ENCODE results near the gene LRRC4C.

The LRRC4C gene

GRCh38 chr11:40338739-40339138 lies 1120.7 kb downstream of the LRRC4C start:
- no peak overlapping the region for H3K27ac ChIP-seq
- peak; percentile 6 for DNase-seq (ENCODE audit: low read depth, low spot score)

GRCh38 chr11:40338062-40338461 lies 1121.4 kb downstream of the LRRC4C start:
- no peak for DNase-seq (ENCODE audit: low read depth, low spot score)
- no peak overlapping the region for H3K27ac ChIP-seq

GRCh38 chr11:40337118-40337517 lies 1122.3 kb downstream of the LRRC4C start:
- no peak for DNase-seq (ENCODE audit: low read depth, low spot score)
- no peak overlapping the region for H3K27ac ChIP-seq

GRCh38 chr11:40328890-40329614 lies 1130.4 kb downstream of the LRRC4C start:
- H3K27ac ChIP-seq = peak overlapping the region; percentile 47
- peak; percentile 80 for DNase-seq (ENCODE audit: low read depth, low spot score)

- DNase-seq (ENCODE audit: low read depth, low spot score) = no peak
- H3K27ac ChIP-seq = no peak overlapping the region
These were observed 1136.2 kb downstream of the LRRC4C start for GRCh38 chr11:40323241-40323640.

- no peak overlapping the region for H3K27ac ChIP-seq
- DNase-seq (ENCODE audit: low read depth, low spot score) = no peak
These were observed 1137.9 kb downstream of the LRRC4C start for GRCh38 chr11:40321537-40321936.

GRCh38 chr11:40316171-40316570 lies 1143.3 kb downstream of the LRRC4C start:
- DNase-seq (ENCODE audit: low read depth, low spot score) = no peak
- no peak overlapping the region for H3K27ac ChIP-seq

GRCh38 chr11:40315122-40315521 lies 1144.3 kb downstream of the LRRC4C start:
- H3K27ac ChIP-seq = no peak overlapping the region
- DNase-seq (ENCODE audit: low read depth, low spot score) = no peak

GRCh38 chr11:40314327-40314726 lies 1145.1 kb downstream of the LRRC4C start:
- H3K27ac ChIP-seq = no peak overlapping the region
- no peak for DNase-seq (ENCODE audit: low read depth, low spot score)

GRCh38 chr11:40306938-40307548 lies 1152.4 kb downstream of the LRRC4C start:
- no peak for DNase-seq (ENCODE audit: low read depth, low spot score)
- H3K27ac ChIP-seq = no peak overlapping the region

- no peak overlapping the region for H3K27ac ChIP-seq
- no peak for DNase-seq (ENCODE audit: low read depth, low spot score)
These were observed 1156.8 kb downstream of the LRRC4C start for GRCh38 chr11:40302669-40303068.

- no peak for DNase-seq (ENCODE audit: low read depth, low spot score)
- no peak overlapping the region for H3K27ac ChIP-seq
These were observed 1164.0 kb downstream of the LRRC4C start for GRCh38 chr11:40295466-40295865.

- DNase-seq (ENCODE audit: low read depth, low spot score) = no peak
These were observed 1164.7 kb downstream of the LRRC4C start for GRCh38 chr11:40294741-40295140.

GRCh38 chr11:40294349-40294735 lies 1165.1 kb downstream of the LRRC4C start:
- H3K27ac ChIP-seq = no peak overlapping the region
- no peak for DNase-seq (ENCODE audit: low read depth, low spot score)

More at GRCh38 chr11:40294741-40295140, 1164.7 kb downstream of the LRRC4C start:
- H3K27ac ChIP-seq = no peak overlapping the region

GRCh38 chr11:40293655-40294348 lies 1165.7 kb downstream of the LRRC4C start:
- H3K27ac ChIP-seq = no peak overlapping the region
- DNase-seq (ENCODE audit: low read depth, low spot score) = peak; percentile 22

GRCh38 chr11:40292721-40293508 lies 1166.5 kb downstream of the LRRC4C start:
- DNase-seq (ENCODE audit: low read depth, low spot score) = no peak
- H3K27ac ChIP-seq = no peak overlapping the region

- no peak overlapping the region for H3K27ac ChIP-seq
- DNase-seq (ENCODE audit: low read depth, low spot score) = no peak
These were observed 1167.7 kb downstream of the LRRC4C start for GRCh38 chr11:40291741-40292140.

- no peak for DNase-seq (ENCODE audit: low read depth, low spot score)
- H3K27ac ChIP-seq = no peak overlapping the region
These were observed 1168.1 kb downstream of the LRRC4C start for GRCh38 chr11:40291329-40291728.

GRCh38 chr11:40290171-40290631 lies 1169.3 kb downstream of the LRRC4C start:
- H3K27ac ChIP-seq = no peak overlapping the region
- DNase-seq (ENCODE audit: low read depth, low spot score) = no peak

- H3K27ac ChIP-seq = no peak overlapping the region
- no peak for DNase-seq (ENCODE audit: low read depth, low spot score)
These were observed 1170.1 kb downstream of the LRRC4C start for GRCh38 chr11:40289370-40289769.

Measured in epithelial cell of prostate (primary cell).